Fibroblast of lung (primary cell): ENCODE results near the gene ATL1.

Experiments used
- EZH2 ChIP-seq: IDR thresholded peaks from 2 replicates; pipeline ENCODE4 v1.5.1; 2012; ENCODE audit warnings: low read length, control low read depth, mild to moderate bottlenecking; ENCODE audit errors: missing control alignments
- TF ChIP-seq, protein P1 (sequence below), 2 donors: IDR thresholded peaks in 1 of 2; conservative IDR thresholded peaks in 1 of 2; 1 replicate in 1 of 2; 2 replicates in 1 of 2; pipeline ENCODE4 v1.5.1; 2011 to 2012; ENCODE audit warnings: low read length in 2 of 2, control low read depth in 1 of 2, inconsistent platforms in 1 of 2, low read depth in 1 of 2, mild to moderate bottlenecking in 1 of 2

DNA sequence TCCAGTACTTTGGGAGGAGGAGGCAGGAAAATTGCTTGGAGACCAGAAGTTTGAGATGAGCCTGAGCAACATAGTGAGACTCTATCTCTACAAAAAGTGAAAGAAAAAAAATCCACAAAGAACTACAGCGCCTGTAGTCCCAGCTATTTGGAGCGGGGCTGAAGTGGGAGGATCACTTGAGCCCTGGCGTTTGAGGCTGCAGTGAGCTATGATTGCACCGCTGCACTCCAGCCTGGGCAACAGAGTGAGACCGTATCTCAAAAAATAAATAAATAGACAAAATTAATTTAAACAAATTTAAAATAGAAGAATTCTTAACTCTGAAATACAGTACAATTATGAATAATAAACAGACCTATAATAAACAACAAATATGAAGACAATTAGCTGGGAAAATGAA is 40.9 kb downstream of the ATL1 start:
- TF ChIP-seq, protein P1, sequence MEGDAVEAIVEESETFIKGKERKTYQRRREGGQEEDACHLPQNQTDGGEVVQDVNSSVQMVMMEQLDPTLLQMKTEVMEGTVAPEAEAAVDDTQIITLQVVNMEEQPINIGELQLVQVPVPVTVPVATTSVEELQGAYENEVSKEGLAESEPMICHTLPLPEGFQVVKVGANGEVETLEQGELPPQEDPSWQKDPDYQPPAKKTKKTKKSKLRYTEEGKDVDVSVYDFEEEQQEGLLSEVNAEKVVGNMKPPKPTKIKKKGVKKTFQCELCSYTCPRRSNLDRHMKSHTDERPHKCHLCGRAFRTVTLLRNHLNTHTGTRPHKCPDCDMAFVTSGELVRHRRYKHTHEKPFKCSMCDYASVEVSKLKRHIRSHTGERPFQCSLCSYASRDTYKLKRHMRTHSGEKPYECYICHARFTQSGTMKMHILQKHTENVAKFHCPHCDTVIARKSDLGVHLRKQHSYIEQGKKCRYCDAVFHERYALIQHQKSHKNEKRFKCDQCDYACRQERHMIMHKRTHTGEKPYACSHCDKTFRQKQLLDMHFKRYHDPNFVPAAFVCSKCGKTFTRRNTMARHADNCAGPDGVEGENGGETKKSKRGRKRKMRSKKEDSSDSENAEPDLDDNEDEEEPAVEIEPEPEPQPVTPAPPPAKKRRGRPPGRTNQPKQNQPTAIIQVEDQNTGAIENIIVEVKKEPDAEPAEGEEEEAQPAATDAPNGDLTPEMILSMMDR (conservative IDR thresholded peaks at IDR 0.05 in 1 of 2, IDR thresholded peaks at IDR 0.05 in 1 of 2; ENCODE audit: low read depth in 1 of 2, low read length in 2 of 2) = no peak
- no peak for TF ChIP-seq EZH2
